GM21360 (cell line): ENCODE data around the gene TNNC1.

ENCODE experiments used
- ATAC-seq: cut with Tn5 transposase; IDR thresholded peaks from one replicate; pipeline ENCODE4 v1.9.1; 2021; ENCODE audit warnings: mild to moderate bottlenecking, moderate library complexity; ENCODE audit not compliant: unreplicated experiment

The TNNC1 gene

DNA sequence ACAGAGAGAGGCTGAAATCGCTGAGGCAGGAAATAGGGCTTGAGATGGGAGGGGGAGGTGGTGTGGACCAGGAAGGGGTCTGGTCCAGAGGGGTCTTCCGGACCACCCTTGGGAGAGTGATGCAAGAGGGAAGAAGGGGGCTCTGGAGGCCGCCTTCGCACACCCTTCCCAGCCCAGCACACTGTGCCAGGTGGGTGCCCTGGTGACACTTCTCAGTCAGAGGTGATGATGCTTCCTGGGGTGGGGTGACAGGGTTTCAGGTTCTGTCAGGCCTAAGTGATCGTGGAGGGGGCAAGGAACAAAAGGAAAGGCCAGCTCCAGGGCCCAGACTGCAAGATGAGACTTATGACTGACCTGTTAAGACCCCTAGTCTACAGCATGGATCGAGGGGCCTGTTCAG lies 21.6 kb downstream of the TNNC1 start:
- no peak for ATAC-seq

DNA sequence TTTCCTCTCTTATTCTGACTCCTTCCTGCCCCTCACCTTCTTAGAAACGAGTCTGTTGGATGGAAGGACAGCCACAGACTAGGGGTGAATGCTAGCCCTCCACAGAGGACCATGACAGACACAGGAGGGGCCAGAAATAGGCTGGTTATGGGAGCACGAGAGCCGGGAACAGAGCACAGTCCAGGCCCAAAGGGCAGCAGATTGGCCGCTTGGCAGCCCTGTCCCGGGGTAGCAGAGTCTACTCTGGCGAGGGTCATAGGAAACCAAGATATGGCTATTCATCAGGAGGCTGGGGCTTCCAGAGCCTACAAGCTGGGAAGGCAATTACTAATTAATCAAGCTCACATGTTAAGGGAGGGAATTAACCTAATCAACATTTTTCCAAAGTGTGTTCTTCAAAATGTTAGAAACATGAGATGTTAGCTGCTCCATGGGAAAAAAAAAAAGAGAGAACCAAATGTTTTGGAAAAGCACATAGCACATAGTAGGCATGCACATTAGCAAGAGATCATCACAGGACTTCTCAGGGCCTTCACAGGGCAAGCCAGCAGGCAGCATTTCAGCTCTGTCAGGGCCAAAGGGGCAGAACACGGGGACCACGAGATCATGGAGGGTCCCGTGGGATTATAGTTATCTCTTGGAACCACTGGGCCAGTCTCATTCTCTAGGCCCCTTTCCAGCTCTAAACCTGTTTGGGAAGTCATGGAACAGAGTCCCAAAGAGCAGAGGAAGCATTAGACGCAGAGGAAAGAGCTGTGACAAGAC lies 22.2 kb downstream of the TNNC1 start:
- ATAC-seq, result no peak

DNA sequence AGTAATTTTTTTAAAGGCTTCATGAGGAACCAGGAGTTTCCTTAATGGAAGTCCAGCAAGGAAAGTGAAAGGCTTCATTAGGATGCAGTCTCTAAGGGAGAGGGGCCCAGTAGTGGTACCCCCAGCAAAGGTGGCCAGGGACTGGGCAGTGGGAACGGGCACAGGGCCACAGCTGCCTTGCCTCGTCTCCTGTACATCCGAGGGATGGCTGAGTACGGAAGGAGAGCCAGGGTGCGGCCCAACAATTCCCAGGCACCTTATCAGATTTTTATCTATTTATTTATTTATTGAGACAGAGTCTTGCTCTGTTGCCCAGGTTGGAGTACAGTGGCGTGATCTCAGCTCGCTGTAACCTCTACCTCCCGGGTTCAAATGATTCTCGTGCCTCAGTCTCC lies 23.4 kb downstream of the TNNC1 start:
- ATAC-seq, result no peak

DNA sequence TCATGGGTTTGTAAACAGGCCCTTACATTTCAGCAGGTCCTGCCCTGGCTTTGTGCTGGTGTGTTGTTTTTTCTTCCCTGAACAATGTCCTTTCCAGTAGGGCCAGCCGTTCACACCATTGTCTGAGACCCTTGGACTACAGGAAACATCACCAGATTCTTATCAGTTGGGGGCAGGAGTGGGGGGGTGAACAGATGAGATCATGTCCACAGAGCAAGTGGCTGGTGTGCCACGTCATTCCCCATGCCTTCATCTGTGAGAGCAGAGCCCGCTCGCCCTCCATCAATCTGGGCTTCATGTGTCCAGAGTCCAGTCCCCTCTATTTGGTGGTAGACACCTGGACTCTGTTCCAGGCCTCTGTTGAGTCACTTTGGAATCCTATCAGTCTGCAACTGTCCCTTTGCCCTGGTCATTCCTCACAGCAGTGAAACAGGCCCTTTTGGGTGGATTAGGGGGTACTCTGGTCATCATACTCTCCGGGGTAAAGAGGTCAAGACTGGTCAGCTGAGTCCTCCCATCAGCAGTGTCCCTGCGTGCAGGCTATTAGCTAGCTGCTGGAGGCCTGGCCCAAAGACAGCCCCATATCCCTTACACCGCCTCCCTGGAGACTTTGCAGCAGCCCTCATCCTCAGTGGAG lies 23.9 kb downstream of the TNNC1 start:
- no peak for ATAC-seq

DNA sequence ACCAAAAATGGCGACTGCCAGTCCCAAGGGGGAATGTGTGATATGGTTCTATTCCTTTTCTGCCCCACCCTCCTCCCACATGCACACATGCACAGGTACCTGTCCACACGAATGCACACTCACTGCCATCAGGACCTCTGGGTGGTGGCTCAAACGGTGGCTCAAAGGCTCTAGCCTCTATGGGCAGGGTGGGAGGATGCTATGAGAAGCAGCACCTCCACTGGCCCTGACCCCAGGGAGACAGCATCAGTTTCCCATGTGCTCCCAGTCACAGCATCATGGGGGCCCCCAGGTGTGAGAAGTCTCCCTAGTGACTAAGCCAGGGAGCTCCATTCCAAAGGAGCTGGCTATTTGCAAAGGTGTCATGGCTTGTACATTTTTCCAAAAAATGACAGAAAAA lies 24.8 kb downstream of the TNNC1 start:
- no peak for ATAC-seq

DNA sequence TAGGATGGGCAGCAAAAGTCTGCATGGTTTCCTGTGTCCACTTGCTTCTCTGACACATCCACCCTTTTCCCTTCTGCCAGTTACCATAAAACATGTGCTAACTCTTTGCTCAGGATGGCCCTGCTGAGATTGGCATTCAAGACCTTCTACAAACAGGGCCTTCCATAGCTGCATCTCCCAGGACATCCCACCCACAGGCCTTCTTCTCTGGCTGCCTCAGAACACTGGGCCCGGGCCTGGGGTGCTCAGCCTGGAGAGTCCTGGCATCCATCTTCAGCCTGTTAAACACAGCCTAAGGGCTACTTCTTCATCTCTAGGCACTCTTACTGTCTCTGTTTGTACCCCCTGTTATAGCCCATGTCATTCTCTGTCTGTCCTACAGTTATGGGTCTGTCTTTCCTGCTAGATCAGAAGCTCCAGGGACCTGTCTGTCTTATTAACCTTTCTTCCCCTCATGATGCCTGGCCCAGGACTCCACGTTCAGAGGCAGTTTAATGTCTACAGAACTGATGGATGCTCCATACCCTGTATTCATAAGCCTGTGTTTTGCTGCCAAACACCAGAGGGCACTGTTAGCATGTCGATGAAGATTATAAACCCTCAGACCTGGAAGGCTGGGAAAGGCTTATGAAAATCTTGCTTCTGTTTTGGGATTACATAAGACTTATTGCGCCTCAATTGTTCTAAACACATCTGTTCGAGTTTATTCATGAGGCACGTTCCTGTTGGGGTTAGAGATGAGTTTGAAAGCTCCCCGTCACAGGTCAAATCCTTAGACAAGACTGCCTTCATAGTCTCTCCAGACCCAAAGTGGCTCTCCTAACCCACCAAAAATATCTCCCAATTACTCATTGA lies 25.5 kb downstream of the TNNC1 start:
- ATAC-seq, result no peak

DNA sequence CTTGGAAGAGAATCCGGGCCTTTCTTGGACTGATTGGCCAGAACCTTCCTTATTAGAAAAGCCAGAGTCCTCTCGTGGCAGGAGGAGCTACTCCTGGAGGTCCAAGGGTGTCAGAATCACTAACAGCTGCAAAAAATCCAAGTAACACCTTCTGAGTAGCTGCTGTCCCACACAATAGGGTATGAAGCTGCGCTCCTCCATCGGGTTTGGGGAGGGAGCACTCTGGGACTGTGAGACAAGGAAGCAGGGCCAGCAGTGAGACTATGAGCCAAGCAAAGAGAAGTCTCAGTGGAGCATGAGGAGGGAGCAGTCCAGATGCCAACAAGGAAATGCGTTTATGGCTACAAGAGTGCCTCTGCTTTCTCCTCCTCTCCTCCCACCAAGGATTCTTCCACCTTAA lies 30.7 kb downstream of the TNNC1 start:
- ATAC-seq, result no peak

DNA sequence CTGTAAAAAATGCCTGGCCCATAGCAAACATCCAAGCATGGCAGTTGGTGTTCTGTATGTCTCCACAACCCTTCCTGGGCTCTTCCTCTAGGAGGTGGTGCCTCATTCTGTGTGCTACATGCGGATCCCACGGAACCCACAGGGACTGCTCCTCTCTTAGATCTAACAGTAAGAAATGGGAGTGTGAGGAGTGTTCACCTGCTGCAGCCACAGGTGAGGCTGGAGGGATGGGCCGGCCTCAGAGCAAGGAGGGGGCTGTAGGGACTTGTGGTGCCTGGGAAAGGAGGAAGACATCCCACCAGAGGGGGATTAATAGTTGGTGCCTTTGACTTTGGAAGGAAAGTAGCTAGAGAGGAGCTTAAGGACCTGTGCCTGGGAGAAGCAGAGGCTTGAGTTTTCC lies 31.2 kb downstream of the TNNC1 start:
- no peak for ATAC-seq

DNA sequence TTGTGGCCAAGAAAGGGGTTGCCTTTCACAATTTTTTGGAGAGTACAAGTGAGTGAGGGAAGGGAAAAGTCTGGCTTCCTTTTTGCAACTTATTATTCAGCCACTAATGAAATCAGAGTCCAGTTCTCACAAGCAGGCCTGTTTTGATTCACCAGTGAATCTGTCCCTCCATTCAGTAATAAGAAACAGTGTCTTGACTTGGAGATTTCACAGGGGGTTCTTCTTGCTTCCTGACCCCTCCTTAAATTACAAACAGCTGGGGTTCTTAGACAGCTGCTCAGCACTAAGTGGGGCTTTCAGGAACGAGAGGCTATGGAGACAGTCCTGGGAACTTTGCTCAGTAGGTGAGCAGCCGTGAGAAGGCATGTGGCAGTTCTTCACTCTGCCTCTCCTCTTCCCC lies 33.5 kb downstream of the TNNC1 start:
- no peak for ATAC-seq

DNA sequence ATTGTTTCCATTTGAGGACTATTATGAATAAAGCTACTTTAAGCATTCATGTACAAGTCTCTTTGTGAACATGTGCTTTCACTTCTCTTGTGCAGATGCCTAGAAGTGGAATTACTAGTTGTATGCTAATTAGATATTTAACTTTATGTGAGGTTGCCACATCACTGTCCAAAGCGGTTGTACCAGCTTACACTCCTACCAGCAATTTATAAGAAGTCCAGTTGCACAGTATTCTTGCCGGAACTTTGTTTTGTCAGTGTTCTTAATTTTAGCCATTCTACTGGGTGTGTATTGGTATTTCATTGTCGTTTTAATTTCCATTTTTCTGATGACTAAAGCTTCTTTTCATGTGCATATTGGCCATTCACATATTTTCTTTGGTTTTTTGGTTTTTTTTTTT lies 38.0 kb downstream of the TNNC1 start:
- ATAC-seq, result no peak

DNA sequence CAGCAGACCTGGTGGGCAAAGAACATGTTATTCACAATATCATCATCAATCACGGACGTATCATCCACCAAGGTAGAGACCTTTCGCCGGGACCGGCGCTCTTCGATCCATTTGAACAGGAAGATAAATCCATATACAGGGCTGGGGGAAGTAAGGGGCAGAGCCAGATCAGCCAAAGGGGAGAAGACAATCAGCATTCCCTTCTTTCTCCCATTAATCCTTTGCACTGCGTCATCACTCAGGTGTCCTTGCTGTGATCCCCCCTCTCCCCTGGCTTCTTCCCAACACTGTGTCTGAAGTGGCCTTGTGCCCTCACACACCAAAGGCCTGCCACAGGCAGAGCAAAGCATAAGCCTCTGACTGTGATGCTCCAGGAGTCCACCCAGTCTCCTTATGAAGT lies 45.4 kb downstream of the TNNC1 start:
- ATAC-seq, result no peak

DNA sequence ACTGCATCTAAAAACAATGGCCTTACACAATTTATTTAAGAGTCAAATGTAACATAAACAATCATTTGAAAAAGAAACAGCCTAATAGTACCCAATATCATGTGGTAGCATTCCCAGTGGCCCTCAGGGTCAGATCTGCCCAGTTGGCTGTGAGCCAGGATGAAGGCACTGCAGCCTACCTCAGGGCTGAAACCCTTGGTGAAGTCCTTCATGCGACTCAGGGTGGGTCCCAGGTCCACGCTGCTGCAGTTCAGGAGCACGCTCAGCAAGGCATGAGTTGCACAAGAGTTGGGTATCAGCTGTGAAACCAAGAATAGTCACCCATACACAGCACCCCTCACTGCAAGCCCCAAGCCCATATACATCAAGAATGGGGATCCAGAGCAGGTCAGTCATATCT lies 46.1 kb downstream of the TNNC1 start:
- ATAC-seq, result no peak

DNA sequence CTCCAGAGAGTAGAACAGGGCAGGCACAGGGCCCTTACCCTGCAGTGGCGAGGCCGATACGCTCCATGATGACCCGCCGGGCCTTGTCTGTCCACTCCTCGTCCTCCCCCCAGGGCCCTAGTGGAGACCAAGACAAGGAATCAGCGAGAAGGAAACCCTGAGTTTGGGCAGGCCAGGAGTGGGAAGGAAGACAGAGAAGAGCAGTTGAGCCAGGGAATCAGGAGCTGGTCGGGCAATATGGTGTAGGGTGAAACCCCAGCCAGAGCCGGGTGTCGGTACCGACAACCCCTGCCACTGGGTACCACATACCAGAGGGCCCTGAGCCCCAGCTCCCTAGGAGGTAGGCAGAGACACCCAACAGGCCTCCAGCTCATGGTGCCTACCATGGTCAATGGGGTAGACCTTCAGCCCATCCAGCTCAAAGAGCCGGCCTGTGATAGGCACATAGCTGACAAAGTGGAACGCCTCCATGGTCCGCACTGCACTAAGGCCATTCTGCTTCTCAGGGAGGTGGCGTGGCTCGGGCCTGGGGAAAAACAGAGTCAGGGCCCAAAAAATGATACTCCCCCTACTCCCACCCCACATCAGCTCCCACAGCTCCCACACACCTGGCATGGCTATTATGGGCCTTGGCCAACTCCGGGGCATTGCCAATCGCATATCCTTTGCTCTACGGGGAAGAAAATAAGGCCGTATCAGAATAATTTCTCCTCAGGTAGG lies 46.9 kb downstream of the TNNC1 start:
- ATAC-seq, result no peak

DNA sequence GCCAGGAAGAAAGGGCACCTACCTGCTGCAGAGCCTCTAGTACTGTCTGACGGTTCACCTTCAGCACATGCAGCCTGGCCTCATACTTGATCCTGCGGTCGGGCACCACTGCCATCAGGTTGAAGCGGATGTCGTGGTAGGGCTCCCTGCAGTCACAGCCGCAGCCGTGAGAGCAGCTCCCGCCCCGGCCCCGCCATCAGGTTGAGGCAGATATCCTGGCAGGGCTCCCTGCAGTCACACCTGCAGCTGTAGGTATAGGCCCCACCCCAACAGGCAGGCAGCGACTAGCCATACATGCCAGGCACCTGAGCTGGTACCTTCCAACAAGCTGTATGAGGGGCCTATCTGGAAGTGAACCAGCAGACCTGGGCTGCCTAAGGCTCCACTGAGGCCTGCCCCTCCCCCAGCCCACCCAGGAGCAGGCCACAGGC lies 47.6 kb downstream of the TNNC1 start:
- ATAC-seq, result no peak

DNA sequence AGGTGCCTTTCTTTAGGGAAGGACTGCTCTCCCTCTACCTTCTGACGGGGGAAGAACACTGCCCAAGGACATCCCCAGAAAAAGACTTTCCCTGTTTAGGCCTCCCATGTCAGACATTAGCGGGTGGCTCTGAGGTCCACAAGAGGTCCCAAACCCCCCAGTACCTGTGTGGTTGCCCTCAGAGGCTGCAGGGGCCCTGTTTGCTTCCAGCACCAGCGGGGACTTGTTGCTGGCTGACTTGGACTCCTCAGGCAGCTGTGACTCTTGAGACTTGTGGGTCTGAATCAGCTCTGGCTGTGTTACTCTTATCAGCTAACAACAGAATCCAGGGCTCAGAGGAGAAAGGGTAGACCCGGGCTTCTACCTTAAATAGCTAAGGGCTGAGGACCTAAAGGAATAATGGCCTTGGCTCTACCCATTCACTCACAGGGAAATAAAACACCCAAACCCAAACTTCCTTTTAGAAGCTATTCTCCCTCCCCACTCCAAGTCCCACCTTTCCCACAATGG lies 48.2 kb downstream of the TNNC1 start:
- no peak for ATAC-seq

DNA sequence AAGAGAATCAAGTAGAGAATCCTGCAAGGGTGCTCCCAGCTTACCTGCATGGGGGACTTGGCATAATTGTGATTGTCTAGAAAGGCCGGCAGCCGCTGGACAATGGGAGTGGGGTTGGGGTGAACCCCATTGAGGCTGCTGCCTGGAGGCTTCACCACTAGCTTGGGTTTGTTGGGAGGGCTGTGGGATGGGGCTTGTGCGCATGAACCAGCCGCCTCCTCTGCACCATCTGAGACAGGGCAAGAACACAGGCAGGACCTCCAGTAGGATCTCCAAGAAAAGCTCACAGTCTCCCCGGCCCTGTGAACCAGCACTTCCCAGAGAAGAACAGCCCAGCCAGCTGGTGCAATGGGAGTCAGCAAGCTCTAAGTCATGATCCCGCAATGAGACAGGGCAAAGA lies 48.8 kb downstream of the TNNC1 start:
- ATAC-seq, result no peak

DNA sequence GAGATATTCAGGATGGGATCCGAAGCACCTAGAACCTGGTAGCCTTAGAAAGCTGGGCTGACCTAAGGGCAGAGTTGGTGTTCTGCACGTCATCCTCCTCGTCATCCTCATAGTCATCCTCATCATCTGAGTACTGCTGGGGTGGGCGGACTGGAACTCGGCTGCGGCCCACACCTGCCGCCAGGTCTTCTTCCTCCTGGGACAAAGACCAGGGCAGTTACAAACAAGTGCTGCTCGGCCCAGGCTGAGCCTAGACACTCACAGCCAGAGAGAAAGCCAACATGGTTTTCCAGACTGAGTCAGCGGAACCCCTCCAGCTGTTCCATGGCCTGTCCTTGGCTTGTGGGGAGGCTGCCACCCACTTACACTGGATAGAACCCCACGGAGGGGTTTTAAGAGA lies 49.5 kb downstream of the TNNC1 start:
- no peak for ATAC-seq

DNA sequence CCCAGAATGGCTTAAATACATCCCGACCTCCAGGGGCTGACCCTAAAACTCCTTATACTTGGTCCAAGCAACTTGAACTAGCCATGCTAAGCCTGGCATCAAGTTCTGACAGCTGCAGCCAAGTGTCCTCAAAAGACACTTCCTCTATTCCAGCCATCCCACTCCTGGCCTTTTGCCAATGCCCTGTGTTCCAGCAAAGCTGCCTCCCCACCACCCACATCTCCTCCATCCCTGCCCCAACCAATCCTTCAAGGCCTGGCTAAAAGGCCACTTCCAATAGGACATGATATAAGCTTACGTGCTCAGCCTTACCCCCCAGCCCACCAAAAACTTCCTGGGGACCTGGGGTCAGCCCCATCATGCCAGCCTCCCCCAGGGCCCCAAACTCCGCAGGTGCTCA lies 49.9 kb downstream of the TNNC1 start:
- ATAC-seq, result no peak

DNA sequence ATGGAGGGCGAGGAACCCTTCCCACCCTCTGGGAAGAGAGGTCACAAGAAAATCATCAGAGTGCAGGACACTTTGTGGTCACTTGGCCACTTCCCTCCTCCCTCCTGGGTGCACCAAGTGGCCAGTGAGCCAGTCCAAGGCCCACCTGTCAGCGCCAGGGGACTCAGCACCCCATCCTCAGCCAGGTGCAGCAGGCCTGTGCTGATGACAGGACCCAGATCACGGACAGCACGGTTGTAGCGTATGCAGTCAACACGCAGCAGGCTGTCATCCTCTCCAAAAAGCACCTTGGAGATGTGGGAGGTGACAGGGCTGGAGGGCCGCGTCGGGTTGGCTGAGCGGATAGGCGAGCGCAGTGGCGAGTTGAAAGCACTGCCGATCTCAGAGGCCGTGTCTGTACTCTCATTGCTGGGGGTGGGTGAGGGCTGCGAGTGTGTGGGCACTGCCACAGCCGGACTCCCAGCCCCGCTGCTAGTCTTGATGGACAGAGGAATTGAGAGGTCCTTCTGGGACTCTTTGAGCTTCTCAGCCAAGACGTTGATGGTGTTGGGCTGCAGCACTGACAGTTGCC lies 50.5 kb downstream of the TNNC1 start:
- ATAC-seq, result no peak

DNA sequence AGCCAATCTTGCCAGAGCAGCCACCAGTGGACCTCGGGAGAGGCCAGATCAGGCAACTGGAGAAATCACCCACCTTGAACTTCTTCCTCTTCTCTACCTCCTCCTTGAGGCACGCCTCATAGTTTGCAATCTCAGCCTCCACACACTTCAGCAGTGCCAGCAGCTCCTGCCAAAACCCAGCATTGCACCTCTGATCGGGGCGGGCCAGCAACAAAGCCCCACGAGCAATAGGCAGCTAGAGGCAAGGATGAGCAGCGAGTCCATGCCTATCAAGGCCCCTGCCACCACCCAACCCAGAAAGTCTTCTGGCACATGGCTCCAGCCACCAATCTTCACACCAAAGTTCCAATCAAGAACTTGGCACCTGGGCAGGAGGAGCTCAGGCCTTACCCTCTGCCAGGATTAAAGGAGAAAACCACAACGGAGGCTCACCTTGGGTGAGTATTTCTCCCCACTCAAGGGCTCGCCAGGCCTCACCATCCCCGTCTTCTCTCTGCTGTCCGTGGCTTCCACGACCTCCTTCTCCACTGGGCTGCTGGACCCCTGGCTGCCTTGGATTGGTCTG lies 51.1 kb downstream of the TNNC1 start:
- no peak for ATAC-seq
